IMR-90 (cell line): ENCODE results near the gene RNASE7.

Experiments used
- MXI1 ChIP-seq: IDR thresholded peaks from 2 replicates; pipeline ENCODE4 v1.6.1; 2012; ENCODE audit warnings: low read depth, mild to moderate bottlenecking, low read length, moderate library complexity, borderline replicate concordance
- RFX5 ChIP-seq: IDR thresholded peaks from 2 replicates; pipeline ENCODE4 v1.8.0; 2012; ENCODE audit warnings: low read depth, mild to moderate bottlenecking, low read length, moderate library complexity
- USF2 ChIP-seq: fragments of 150-350 bp; IDR thresholded peaks from 2 replicates; pipeline ENCODE4 v1.6.1; 2017; ENCODE audit warnings: mild to moderate bottlenecking, antibody characterized with exemption, low read length, low read depth

- TF ChIP-seq USF2 (no peak), MXI1 (no peak), RFX5 (no peak)
Observed at GRCh38 chr14:21090940-21091663, 48.9 kb downstream of the RNASE7 start.
